Lung microvascular endothelial cell (primary cell): ENCODE data around the gene NPAS3. TPM values are rescaled to one million over a fixed set of nuclear protein-coding genes. Genes with fewer than 3 reads are reported as not detected.

Source experiments
- DNase-seq, 2 donors: peaks; one replicate each; pipeline versions ENCODE4 v3.0.0 to v3.0.0-alpha.2; 2010; ENCODE audit warnings: low read depth in 2 of 2
- total RNA-seq: library from RNA; depleted of rRNA; stranded (reverse); fragments of >200 nt; gene quantifications from 2 replicates; pipeline ENCODE4 v1.2.1, GENCODE V29; 2014

Gene NPAS3
- total RNA-seq, 1 donor from 2014 or later, result 0.20 TPM

DNA sequence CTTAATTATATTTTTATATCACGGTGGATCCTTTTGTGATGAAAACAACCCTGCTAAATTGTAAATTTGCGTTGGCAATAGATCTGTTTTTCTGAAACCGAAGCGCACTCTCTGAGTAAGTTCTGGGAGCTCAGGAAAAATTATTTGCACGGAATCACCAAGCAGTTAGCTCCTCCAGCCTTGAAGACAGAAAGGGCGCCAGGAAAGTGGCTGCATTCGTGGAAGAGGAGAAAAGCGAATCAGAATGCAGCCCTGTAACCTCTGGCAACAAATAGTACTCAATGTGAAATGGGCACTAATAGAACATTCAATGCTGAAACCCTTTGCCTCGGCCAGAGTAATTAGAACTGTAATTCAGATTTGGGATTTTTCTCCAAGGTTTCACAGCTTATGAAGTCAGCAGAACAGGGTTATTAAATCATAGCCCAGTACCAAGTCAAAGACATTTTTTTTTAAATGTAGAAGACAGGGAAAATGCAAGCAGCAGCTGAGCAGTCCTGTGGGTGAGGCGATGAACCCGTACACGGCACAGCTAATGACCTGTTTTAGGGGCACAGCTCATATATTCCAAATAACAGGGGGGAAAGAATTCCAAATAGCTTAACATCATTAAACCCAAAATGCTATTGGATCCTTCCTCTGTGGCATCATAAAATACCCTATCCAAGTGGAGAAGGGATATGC lies 760.8 kb downstream of the NPAS3 start:
- DNase-seq, result no peak

DNA sequence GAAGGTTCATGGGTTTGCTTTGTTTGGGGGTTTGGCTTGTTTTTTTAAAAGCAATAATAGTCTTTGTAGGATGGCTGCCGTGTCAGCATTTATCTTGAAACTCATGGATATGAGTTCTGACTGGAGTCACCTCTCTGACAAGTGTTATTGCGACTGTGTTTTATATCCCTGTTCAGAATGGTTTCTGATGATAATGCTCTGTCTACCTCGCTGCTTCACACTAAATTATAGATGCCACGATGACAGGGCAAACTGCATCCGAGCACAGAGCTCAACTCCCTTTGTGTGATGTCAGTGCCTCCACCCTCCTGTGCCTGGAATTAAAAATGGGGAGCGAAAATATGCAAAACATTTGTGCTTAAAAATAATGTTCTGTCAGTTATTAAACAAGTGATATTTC lies 761.4 kb downstream of the NPAS3 start:
- DNase-seq, result no peak

DNA sequence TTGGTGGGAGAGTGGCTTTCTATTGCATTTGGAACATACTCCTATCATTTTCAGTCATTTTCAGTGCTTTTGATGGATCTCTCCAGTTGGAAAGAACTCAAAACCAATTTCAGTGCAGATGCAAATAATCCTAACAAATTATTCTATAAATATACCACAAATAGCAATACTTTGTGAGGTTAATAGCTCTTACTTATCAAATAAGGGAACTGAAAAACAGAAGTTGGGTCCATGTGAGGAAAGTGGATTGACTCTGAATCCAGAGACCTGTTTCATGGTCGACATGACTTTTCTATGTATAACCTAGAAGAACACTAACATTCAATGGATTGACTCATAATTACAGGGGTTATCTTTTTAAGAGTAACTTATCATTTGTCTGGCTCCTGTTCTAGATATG lies 763.6 kb downstream of the NPAS3 start:
- DNase-seq, result no peak

DNA sequence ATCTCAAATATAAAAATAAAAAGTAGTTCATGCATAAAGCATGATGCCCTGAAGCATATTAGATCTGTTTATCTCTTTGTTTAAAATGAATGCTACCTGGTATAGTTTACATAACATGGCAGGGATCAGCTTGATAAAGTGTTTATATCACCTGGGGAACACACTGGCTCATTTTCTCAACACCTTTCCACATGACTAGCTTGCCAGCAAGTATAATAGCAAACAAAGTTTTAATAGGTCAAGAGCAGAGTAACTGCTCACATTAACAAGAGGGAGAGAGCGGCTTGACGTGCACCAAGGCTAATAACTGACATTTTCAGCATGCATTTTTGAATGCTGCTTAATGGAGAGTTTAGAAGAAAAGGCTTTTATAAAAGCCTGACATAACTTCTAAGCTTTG lies 765.8 kb downstream of the NPAS3 start:
- no peak for DNase-seq

DNA sequence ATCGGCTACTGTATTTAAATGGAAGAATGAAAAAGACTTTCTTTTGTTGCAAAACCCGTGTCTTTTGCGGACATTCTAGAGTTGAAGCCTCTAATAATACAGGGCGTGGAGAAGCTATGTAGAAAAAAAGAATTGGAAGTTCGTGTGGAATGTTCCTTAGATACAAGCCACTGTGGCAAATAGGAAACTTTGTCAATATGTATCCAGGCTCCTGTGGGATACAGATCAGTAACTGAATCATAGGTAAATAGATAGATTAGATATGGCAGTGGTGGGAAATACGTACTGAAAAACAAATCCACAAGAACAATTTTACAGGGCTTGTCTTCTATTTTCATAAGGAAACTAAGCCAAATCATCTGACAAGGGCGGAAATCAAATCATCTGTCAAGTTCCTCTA lies 766.8 kb downstream of the NPAS3 start:
- DNase-seq, result peak; percentile 9 to 58

DNA sequence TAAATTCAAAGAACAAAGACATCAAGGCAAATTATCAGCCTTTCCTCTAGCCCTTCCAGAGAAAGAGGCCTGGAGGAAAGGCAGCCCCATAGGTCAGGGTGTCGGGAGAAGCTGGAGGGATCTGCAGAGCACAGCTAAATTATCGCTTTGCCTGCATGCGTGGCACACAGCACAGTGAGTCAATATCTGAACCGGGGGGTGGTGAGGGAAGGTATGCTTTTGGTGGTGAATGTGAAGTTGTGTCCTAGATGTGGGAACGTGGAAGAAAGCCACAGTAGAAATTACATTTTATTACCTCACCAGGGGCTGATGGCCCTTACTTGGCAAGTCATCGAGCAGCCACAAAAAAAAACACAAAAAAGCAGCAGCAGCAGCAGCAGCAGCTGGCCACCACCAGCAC lies 769.0 kb downstream of the NPAS3 start:
- DNase-seq, result no peak

DNA sequence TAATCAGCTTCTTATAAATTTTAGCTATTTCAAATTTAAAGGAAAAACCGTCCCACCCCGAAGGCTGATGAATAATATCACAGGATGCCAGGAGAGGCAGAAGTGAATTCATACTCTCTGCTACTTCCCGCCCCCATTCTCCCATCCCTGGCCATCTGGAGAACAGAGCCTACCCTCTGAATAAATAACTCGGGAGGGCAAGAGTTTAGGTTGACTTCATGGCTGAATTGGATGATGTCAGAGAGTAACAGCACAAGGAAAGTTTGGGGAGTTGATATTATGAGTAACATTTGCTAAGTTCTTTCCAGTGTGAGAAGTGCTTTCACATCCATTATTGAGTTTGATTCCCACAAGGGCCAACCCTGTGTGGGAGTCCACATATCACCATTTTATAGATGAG lies 770.6 kb downstream of the NPAS3 start:
- no peak for DNase-seq

DNA sequence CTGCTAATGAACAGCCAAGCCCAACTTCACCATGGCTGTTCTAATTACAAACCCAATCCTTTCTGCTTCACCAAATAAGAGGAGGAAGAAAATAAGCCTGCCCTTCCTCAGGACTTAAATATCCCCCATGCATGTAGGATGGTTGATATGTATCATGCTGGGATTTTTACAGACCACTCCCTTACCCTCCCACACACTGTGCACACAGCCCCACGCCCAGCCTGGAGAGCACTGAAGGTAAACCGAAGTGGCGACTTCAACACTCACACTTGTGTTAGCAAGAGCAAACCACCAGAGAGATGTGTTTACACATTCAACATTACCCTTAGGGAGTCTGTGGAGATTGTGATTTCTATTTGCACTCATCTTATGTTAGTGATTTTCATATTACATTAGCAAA lies 771.0 kb downstream of the NPAS3 start:
- DNase-seq, result no peak

DNA sequence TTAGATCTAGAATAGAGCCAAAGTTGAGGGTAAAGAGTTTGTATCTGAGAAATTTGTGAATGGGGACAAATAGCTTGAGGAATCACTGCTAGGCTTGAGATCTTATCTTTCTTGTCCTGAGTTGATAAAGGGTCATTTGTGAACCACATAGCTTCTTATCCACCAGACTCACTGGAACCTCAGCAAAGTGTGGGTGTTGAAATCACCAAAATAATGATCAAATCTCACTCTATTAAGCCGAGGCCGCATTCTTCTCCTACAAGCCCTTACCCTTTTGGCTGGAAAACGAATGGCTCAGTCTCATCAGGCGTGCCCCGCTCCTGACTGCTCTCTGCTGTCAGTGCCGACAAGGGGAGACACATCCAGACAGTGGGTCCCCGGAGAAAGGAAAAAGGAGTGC lies 771.6 kb downstream of the NPAS3 start:
- no peak for DNase-seq

DNA sequence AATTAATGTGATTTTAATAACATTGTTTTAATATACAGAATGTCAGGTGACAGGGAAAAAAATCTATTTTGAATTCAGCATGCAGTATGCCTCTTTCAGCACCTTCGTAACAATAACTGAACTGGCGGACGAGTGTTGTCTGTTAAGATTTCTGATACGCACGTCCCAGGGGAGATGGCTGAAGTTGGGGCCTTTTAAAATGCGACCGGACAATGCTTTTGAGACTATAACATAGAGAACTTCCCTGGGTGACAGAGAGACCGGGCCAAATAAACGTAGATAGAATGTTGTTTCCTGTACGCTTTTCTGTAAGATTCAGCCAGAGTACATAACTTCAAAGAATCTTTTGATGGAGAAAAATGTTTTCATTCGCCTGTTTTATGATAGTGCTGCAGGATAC lies 772.5 kb downstream of the NPAS3 start:
- DNase-seq, result no peak

DNA sequence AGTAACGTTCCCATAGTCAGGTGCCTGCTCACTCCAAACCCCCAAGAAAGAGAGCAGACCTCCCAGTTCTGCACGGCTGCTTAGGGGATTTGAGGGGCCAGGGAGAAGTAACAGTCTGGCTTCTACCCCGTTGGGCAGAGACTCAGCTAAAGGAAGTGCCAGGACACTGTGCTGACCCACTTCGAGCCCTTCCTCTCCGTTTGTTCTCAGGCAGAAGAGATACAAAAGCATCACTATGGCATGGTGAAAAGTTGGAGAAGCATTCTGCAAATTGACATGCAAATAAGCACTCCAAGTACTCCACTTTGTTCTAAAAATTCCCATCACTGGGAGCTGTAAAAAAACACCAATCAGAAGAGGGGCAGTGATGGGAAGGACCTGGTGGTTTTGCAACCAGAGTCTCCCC lies 773.1 kb downstream of the NPAS3 start:
- no peak for DNase-seq

DNA sequence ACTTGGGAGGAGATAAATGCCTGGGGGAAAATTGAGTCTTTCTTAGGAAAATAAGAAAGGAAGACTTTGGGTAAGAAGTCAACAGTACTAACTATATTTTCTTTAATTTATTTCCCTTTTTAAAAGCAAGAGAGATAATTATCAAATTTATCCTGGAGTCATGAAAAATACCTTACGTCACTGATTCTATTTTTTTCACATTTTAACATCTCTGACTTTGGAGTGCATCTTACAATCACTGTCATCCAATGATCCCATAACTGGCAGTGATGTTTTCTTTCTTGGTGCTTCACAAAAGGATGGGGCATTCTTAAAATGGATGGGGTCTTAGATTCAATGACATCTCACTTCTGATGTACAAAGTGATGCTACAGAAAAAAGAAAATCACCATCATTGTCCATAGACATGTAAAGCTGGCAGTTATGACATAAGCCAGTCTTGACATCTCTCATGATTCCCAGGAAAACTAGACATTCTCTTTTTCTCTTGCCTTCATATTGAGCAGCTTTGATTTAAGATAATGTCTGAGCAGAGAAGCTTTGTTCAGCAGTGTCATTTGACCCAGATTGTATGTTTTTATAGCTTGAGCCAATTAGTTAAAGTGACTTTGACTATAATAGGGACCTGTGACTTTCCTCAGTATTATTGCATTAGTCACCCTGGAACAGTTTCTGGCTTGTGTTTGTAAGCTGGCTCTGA lies 776.0 kb downstream of the NPAS3 start:
- DNase-seq, result peak; percentile 2 to 48

DNA sequence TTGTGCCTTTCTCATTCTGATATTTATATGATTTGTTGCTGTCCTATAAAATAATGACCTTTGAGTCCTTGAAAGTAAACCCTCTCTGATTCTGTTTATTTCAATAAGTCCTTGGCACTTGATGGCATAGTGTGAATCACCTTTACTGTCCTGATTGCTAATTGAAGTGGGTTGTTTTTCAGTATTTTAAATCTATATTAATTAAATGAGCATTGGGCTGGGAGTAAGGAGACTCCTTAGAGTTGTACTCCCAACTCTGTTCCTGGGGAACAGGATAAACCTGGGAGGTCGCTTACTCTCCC lies 776.5 kb downstream of the NPAS3 start:
- no peak for DNase-seq

DNA sequence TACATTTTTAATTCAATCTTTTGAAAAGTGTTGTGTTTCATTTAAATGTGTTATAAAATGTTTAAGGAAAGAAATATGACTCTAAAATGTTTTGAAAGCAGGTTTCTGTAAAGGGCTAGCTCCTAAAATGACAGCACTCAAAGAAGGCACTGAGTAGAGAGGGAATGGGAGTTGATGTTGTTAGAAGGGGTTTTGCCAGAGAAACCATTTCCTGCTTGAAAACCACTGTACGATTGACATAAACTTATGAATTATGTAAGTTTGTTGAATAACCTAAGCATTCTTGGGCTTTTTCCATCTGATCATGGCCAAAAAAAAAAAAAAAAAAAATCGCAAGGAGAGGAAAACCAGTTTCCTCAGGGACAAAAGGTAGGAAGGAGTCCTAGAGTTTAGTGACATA lies 778.2 kb downstream of the NPAS3 start:
- DNase-seq, result no peak

DNA sequence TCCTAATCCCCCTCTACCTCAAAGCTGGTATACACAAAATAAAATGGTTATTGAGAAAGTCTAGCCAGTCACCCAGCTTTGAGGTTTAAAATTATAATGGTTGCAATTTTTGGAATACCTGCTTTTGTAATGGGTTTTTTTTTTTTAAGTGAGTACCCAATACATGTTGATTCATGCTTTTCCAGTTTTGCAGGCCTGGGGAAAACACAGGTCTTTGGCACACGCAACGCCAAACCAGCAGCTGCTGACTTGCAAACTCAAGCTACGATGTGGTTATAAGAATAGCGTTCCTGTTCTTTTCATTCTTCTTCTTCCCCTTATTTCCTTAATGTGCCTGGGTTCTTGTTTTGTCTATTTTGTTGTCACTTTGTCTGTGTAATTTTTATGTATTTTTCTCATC lies 779.2 kb downstream of the NPAS3 start:
- DNase-seq, result no peak

DNA sequence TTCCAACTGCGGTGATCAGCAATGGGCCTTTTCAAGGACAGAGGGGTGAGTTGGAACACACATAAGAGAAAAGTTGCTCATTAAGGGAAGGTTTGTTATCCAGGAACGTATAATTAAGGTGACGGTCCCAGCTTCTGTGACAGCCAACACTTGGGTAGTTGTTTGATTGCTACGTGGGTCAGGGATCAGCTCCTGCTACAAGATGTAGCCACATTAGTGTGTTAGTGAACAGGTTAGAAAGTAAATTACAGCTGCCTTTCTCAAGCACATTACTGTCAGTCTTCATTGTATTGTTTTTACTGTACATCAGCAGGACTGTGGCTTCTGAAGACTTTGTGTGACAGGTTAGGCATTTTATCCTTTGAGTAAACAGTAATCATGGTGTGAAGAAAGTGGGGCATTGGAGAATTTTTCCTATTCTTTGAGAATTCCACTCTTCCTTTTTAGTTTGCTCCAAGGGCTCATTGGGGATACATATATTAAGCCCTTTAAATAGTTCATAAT lies 781.7 kb downstream of the NPAS3 start:
- no peak for DNase-seq

DNA sequence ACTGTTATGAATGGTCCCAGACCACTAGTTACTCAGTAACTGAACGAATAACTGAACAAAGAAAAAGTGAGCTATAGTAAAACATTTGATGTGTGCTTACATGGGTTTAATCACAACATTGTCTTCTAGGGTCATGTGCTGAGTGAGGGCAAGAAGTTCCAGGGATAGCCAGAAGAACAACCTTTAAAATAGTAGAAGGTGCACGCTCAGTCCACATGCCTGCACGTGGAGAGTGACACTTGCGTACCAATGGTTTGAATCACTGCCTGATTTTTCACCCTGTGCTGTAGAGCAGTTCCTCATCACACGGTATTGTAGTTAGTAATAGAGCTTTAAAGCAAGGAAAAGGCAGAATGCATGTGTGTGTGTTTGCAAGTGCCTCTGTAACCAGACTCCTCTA lies 788.0 kb downstream of the NPAS3 start:
- DNase-seq, result no peak

DNA sequence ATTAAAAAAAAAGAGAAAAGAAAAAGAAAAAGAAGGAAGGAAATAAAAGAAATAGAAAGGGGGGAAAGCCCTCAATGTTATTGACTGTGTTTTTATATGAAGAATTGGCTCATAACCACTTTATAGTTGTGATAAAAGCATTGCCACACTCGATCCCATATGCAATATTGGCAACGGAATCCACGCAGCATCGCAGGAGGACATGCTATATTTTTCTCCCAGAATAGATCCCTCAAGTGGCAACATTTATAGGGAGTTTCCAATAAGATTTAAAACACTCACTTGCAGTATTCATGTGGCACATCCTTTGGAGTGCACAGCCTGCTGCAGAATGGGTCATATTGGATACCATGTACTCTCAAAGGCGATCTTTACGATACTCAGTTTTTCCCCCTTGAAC lies 788.9 kb downstream of the NPAS3 start:
- no peak for DNase-seq

DNA sequence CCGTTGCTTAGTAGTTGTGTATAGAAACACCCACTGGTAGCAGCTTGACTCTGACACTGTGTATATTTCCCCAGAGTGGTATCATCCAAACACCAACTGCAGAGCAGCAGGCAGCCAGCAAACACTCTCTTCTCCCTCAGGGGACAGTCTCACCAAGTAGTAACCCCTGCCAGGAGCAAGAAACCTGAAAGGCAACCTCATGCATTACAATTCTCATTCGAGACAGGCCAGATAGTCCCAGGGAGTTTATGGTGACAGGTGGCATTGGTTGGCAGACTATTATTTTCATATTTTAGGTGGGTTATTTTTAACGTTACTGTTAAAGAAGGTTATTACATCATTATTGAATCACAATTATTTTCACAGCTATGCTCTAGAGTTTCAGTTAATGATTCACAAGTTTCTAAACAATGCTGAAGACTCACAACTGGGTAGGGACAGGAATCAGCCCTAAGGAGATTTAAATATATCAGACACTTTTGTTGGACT lies 789.4 kb downstream of the NPAS3 start:
- DNase-seq, result no peak

DNA sequence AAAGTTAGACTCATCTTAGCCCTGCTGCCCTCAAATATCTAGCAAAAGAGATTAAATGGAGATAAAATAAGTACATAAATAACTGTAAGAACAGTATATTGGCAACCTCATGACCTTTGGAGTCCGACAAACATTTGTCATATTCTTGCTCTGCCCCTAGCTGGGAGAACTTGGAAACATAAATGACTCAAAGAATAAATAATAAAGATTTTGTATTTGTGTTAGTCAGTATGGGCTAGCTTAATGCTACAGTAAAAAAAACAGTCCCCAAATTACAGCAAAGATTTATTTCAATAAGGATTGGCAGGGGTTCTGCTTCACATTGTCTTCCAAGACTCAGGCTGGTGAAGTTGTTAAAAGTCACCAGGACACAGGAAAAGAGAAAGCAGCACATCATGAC lies 791.5 kb downstream of the NPAS3 start:
- no peak for DNase-seq

DNA sequence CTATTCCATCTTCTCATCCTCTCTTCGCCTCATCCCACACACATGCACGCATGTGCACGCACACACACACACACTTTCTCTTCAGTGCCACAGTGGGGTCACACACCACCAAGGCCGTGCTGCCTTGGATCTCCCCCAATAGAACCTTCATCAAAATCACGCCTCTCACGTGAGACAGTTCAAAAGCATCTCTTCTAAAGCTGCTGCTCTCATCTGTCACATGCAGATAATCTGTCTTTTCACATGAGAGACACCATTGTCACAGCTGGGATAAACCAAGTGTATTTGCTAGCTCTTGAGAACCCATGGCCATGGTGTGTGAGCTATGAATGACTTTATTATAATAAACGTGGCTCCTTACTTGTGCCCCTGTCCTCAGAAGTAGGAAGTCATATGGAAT lies 793.5 kb downstream of the NPAS3 start:
- no peak for DNase-seq

DNA sequence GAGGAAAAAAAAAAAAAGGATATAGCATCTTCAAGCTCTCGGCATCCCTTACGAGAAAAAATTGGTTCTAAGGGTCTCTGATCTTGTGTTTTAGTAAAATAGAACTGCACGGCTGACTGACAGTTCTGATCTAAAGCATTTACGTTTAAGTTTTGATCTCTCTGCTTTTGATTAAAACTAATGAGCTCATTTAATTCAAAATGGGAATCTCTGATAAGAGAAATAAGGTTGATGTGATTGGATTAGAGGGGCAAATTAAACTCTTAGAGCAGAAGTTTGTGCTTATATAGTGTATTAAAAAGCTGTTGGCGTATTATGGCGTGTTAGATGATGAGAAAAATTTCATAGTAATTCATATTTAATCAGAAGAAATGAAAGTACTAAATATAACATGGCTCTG lies 794.6 kb downstream of the NPAS3 start:
- DNase-seq, result no peak

DNA sequence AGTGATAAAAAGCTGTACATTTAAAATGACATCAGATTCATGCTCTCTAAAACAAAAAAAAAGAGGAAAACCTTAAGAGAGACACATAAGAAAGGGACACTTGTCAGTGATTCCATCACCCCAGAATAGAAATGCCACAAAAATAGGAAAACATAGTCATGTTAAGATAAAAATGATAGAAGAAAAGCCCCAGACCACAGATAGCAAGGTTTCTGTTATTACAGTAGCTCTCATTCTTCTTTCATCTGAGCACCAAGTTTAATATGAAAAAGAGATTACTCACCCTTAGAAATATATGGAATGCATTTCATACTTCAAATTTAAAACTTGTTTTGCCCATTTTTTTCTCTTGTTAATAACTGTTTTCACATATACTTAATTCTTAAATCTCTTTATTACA lies 795.0 kb downstream of the NPAS3 start:
- no peak for DNase-seq
